ENCODE results near the gene NAGS. TPM values are rescaled to one million over a fixed set of nuclear protein-coding genes. Genes with fewer than 3 reads are reported as not detected.

Gene NAGS
- total and polyA plus RNA-seq, 2 experiments from 2014 or later, result 14.0 to 14.4 TPM

GRCh38 chr17:44039829-44040635, 35.6 kb downstream of the NAGS start:
- no peak overlapping the region for H2AFZ ChIP-seq
- peaks cover 32% of the 10 kb centered on the region for H4K20me1 ChIP-seq (ENCODE audit: insufficient read depth, poor library complexity, severe bottlenecking)
- H3K9me3 ChIP-seq (ENCODE audit: low read depth), result no peaks in the 10 kb centered on the region
- DNase-seq (ENCODE audit: low spot score), result no peak
- no peak for TF ChIP-seq EZH2phosphoT487 (IDR thresholded peaks at IDR 0.05; ENCODE audit: low read depth, severe bottlenecking, unreplicated experiment)
- TF ChIP-seq EZH2 (IDR thresholded peaks at IDR 0.05; ENCODE audit: borderline replicate concordance), result no peak
- TF ChIP-seq, protein P1, sequence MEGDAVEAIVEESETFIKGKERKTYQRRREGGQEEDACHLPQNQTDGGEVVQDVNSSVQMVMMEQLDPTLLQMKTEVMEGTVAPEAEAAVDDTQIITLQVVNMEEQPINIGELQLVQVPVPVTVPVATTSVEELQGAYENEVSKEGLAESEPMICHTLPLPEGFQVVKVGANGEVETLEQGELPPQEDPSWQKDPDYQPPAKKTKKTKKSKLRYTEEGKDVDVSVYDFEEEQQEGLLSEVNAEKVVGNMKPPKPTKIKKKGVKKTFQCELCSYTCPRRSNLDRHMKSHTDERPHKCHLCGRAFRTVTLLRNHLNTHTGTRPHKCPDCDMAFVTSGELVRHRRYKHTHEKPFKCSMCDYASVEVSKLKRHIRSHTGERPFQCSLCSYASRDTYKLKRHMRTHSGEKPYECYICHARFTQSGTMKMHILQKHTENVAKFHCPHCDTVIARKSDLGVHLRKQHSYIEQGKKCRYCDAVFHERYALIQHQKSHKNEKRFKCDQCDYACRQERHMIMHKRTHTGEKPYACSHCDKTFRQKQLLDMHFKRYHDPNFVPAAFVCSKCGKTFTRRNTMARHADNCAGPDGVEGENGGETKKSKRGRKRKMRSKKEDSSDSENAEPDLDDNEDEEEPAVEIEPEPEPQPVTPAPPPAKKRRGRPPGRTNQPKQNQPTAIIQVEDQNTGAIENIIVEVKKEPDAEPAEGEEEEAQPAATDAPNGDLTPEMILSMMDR (IDR thresholded peaks at IDR 0.05; ENCODE audit: poor library complexity), result no peak
- H3K9me2 ChIP-seq (replicated peaks; ENCODE audit: insufficient read depth), result no peaks in the 10 kb centered on the region
- H3K79me2 ChIP-seq, result peaks cover 50% of the 10 kb centered on the region
- WGBS (ENCODE audit: low lambda C conversion rate, missing lambda C conversion rate), result 95% methylated on average over 6 of the region's 6 CpGs
- no peaks in the 10 kb centered on the region for H3K36me3 ChIP-seq (replicated peaks; ENCODE audit: insufficient read depth, low read depth)
- H3K27me3 ChIP-seq, result no peaks in the 10 kb centered on the region
- H3K27ac ChIP-seq, result no peak overlapping the region
- H3K4me2 ChIP-seq, result no peak overlapping the region
- H3K4me3 ChIP-seq, result no peak overlapping the region
- H3K4me1 ChIP-seq (ENCODE audit: insufficient read depth), result no peaks in the 10 kb centered on the region

DNA sequence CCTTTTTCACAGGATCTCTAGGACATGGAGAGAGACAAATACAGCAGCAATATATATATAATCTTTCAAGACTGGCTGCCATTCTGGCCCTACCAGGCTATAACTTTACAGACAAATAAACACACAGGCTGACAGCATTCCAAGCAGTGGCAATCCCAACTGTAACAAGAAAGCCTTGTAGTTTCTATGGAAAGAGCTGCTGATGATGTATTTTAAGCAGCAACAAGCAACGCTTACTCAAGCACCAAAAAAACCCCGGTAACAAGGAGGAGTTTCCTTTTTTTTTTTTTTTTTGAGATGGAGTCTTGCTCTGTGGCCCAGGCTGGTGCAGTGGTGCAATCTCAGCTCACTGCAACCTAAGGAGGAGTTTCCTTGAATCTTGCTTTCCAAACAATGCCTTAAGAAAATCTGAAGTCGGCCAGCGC, 38.9 kb downstream of the NAGS start:
- Histone ChIP-seq H3K79me2 (peaks cover 73% of the 10 kb centered on the region), H3K4me2 (no peak overlapping the region)

DNA sequence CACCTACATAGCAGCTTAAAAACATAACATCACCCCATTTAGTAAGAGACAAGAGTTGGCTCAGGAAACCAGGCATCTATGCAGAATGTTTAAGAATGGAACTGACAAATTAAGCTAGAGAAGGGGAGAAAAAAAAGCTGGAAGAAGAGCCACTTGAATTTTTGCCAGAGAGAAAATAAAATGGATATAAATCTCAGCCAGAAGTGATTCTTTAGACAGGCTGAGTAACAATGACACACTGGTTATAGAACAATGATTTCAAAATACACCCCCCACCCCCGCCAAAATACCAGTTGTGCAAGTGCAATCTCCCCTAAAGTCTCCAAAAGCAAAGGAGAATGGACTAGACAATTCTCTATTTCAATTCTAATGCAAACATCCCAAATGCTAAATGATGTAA, 39.6 kb downstream of the NAGS start:
- Histone ChIP-seq H2AFZ (no peak overlapping the region), H3K9me2 (replicated peaks; ENCODE audit: insufficient read depth) (no peaks in the 10 kb centered on the region), H3K4me3 (no peak overlapping the region), H3K27me3 (no peaks in the 10 kb centered on the region), H3K4me1 (ENCODE audit: insufficient read depth) (no peaks in the 10 kb centered on the region), H3K9me3 (ENCODE audit: low read depth) (no peaks in the 10 kb centered on the region), H3K36me3 (replicated peaks; ENCODE audit: insufficient read depth, low read depth) (no peaks in the 10 kb centered on the region), H4K20me1 (ENCODE audit: insufficient read depth, poor library complexity, severe bottlenecking) (peaks cover 51% of the 10 kb centered on the region), H3K4me2 (no peak overlapping the region), H3K79me2 (peaks cover 76% of the 10 kb centered on the region), H3K27ac (peak overlapping the region; percentile 10)
- no peak for DNase-seq (ENCODE audit: low spot score)
- TF ChIP-seq, protein P1 (IDR thresholded peaks at IDR 0.05; ENCODE audit: poor library complexity), result no peak
- 75% methylated on average over 1 of the region's 1 CpG for WGBS (ENCODE audit: low lambda C conversion rate, missing lambda C conversion rate)

More for the DNA sequence above, 38.9 kb downstream of the NAGS start:
- no peaks in the 10 kb centered on the region for H3K4me1 ChIP-seq (ENCODE audit: insufficient read depth)
- WGBS (ENCODE audit: low lambda C conversion rate, missing lambda C conversion rate), result 79% methylated on average over 4 of the region's 4 CpGs
- H3K9me3 ChIP-seq (ENCODE audit: low read depth), result no peaks in the 10 kb centered on the region
- no peak overlapping the region for H3K4me3 ChIP-seq
- H3K27ac ChIP-seq, result peak overlapping the region; percentile 1
- no peaks in the 10 kb centered on the region for H3K27me3 ChIP-seq
- H4K20me1 ChIP-seq (ENCODE audit: insufficient read depth, poor library complexity, severe bottlenecking), result peaks cover 44% of the 10 kb centered on the region
- no peaks in the 10 kb centered on the region for H3K9me2 ChIP-seq (replicated peaks; ENCODE audit: insufficient read depth)
- no peak for DNase-seq (ENCODE audit: low spot score)
- H3K36me3 ChIP-seq (replicated peaks; ENCODE audit: insufficient read depth, low read depth), result no peaks in the 10 kb centered on the region
- no peak overlapping the region for H2AFZ ChIP-seq
- no peak for TF ChIP-seq EZH2 (IDR thresholded peaks at IDR 0.05; ENCODE audit: borderline replicate concordance)
- no peak for TF ChIP-seq EZH2phosphoT487 (IDR thresholded peaks at IDR 0.05; ENCODE audit: low read depth, severe bottlenecking, unreplicated experiment)
- TF ChIP-seq, protein P1 (IDR thresholded peaks at IDR 0.05; ENCODE audit: poor library complexity), result no peak

Measured in hepatocyte (in vitro differentiated cells).